ENCODE data around the gene SPDYE1.
"Not testable (repeated sequence)": the region's sequence is repeated elsewhere in the genome, so short reads cannot be mapped to it uniquely, and the experiment has no call there.

DNA sequence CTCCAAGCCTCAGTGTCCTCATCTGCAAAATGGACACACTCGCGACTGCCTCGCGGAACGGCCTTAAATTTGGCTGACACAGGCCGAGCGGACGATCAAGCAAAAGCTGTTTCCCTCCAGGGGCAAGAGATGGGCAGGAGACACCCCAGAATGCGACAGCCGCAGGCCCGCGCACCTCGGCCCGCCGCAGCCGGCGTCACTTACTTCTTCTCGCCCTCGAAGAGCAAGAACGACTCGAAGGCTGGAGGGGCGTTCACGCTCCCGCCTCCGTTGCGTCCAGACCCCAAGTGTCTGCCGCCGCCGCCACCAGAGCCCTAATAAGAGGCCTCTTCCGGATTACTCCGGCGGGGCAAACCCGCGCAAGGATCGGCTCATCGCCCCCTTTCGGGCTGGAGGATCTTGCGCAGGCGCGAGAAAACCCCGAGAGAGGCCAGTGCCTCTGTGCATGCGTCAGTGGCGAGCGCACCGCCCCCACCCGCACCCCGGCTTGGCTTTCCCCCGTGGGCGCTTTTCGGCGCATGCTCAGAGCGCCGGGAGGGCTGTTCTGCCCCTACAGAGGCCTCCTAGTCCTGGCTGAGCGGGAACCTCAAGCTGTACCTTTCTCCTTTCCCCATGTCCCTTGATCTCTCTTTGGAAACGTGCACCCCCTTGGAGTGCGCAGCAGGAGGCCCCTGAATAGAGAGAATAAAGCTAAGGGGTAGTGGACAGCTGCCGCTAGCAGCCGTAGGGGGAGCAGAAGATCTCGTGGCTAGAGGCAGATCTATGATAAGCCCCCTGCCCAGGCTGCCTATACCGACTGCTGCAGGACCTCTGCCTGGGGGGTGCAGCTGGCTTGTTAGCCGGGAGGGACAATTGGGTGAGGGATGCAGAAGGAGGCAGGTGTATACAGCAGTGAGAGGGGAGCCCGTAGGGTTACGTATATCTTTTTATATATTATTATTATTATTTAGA lies 21.4 kb downstream of the SPDYE1 start:
- TF ChIP-seq, protein P1, sequence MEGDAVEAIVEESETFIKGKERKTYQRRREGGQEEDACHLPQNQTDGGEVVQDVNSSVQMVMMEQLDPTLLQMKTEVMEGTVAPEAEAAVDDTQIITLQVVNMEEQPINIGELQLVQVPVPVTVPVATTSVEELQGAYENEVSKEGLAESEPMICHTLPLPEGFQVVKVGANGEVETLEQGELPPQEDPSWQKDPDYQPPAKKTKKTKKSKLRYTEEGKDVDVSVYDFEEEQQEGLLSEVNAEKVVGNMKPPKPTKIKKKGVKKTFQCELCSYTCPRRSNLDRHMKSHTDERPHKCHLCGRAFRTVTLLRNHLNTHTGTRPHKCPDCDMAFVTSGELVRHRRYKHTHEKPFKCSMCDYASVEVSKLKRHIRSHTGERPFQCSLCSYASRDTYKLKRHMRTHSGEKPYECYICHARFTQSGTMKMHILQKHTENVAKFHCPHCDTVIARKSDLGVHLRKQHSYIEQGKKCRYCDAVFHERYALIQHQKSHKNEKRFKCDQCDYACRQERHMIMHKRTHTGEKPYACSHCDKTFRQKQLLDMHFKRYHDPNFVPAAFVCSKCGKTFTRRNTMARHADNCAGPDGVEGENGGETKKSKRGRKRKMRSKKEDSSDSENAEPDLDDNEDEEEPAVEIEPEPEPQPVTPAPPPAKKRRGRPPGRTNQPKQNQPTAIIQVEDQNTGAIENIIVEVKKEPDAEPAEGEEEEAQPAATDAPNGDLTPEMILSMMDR (IDR thresholded peaks at IDR 0.05): peak; percentile 47 to 71 (median 62)
- TF ChIP-seq POLR2A (IDR thresholded peaks at IDR 0.05) (peak; percentile 84), POLR2AphosphoS5 (IDR thresholded peaks at IDR 0.05) (peak; percentile 48 to 85 (median 75))
- TF ChIP-seq EP300 (IDR thresholded peaks at IDR 0.05; ENCODE audit: low read depth): not testable (repeated sequence)

All from transverse colon (tissue), 4 donors.